HG02970 (cell line): ENCODE data around the gene ICAM5.

Experiments used
- ATAC-seq: cut with Tn5 transposase; IDR thresholded peaks from one replicate; pipeline ENCODE4 v1.9.1; 2021; ENCODE audit warnings: mild to moderate bottlenecking, moderate library complexity, moderate number of reproducible peaks; ENCODE audit not compliant: unreplicated experiment, low FRiP score

Gene ICAM5

GRCh38 chr19:10290357-10290875, 664 bp downstream of the ICAM5 start:
- no peak for ATAC-seq

GRCh38 chr19:10290876-10291553, 1.3 kb downstream of the ICAM5 start:
- ATAC-seq = no peak

GRCh38 chr19:10291554-10292205, 1.9 kb downstream of the ICAM5 start:
- no peak for ATAC-seq

- no peak for ATAC-seq
These were observed 2.5 kb downstream of the ICAM5 start for GRCh38 chr19:10292206-10292788.

GRCh38 chr19:10292789-10293636, 3.3 kb downstream of the ICAM5 start:
- no peak for ATAC-seq

GRCh38 chr19:10293637-10294367, 4.0 kb downstream of the ICAM5 start:
- ATAC-seq = no peak

- no peak for ATAC-seq
These were observed 4.6 kb downstream of the ICAM5 start for GRCh38 chr19:10294368-10294697.

- ATAC-seq = no peak
These were observed 5.6 kb downstream of the ICAM5 start for GRCh38 chr19:10295305-10295846.

- no peak for ATAC-seq
These were observed 6.3 kb downstream of the ICAM5 start for GRCh38 chr19:10295847-10296591.

- ATAC-seq = no peak
These were observed 10.1 kb downstream of the ICAM5 start for GRCh38 chr19:10299545-10300458.

- ATAC-seq = no peak
These were observed 15.5 kb downstream of the ICAM5 start for GRCh38 chr19:10305139-10305806.

GRCh38 chr19:10306327-10306726, 16.6 kb downstream of the ICAM5 start:
- no peak for ATAC-seq

GRCh38 chr19:10309423-10309822, 19.7 kb downstream of the ICAM5 start, which contains the start of gene ZGLP1:
TSS of gene ZGLP1 (minus strand) at chr19:10309815.
- ATAC-seq = no peak

- ATAC-seq = peak; percentile 81
These were observed 25.8 kb downstream of the ICAM5 start, which contains the start of gene FDX2 for GRCh38 chr19:10315335-10316214. TSS of gene FDX2 (minus strand) at chr19:10316015. CDS start at chr19:10315996, 19 bp downstream.

GRCh38 chr19:10316229-10317044, 26.7 kb downstream of the ICAM5 start:
- ATAC-seq = no peak
